ENCODE data around the gene LRP6.
"Not testable (repeated sequence)": the region's sequence is repeated elsewhere in the genome, so short reads cannot be mapped to it uniquely, and the experiment has no call there.

Gene LRP6

GRCh38 chr12:12266873-12267741 lies at the start of gene LRP6:
LRP6 (minus strand) TSS chr12:12267044; CDS start chr12:12266735, 309 bp downstream.
- in situ Hi-C loops (cut with MboI; ENCODE audit: low sequenced_read_pairs): no loop called here

DNA sequence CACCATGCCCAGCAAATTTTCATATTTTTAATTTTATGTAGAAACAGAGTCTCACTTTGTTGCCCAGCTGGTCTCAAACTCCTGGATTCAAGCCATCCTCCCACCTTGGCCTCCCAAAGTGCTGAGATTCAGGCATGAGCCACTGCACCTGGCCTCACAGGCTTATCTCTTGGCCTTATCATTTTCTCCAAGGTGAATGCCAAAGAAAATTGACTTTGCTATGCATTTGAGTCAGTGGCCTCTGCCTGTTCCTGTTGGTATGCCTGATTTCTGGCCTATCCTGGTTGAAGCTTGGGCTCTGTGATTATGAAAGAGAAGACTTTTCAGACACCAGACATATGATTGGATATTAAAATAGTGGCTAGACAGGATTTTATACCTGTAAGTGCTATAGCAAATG lies 49.0 kb upstream of the LRP6 start:
- in situ Hi-C loops (cut with MboI; ENCODE audit: low sequenced_read_pairs): no loop called here

DNA sequence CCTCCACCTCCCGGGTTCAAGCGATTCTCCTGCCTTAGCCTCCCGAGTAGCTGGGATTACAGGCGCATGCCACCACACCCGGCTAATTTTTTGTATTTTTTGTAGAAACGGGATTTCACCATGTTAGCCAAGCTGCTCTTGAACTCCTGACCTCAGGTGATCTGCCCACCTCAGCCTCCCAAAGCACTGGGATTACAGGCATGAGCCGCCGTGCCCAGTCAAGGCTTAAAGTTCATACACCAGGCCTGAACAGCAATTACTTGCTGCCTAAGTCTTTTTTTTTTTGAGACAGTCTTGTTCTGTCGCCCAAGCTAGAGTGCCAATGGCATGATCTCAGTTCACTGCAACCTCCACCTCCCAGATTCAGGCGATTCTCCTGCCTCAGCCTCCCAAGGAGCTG lies 43.9 kb upstream of the LRP6 start:
- in situ Hi-C loops (cut with MboI; ENCODE audit: low sequenced_read_pairs): not testable (repeated sequence)

DNA sequence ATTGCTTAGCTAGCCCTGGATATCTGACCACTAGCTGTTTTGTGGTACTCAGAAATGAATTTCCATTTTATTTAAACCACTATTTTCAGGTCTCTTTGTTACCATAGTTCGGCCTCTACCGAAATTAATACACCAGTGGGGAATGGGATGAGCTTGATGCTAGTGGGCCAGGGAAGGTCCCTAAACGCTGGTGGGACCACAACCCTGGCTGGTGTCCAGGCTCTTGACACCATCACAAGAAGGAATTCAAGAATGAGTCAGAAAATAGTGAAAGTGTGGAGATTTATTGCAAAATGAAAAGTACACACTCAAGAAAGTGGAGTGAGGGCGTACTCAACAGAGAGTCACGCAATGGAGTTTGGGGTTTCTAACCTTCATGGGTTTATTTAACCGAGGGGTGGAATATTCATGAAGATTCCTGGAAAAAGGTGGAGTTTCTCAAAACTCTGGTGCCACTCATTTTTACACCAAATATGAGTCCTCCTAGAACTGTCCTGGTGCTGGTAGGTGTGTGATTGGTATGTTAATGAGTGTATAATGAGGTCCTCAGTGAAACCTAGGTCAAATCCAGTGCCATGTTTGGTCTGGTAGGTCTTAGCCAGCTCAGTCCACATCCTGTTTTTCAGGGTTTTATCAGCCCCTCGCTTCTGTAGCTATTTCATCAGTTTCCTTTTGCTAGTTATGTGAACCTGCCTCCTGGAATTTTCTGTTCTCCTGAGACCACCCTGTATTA lies 38.9 kb upstream of the LRP6 start:
- in situ Hi-C loops (cut with MboI; ENCODE audit: low sequenced_read_pairs): no loop called here

DNA sequence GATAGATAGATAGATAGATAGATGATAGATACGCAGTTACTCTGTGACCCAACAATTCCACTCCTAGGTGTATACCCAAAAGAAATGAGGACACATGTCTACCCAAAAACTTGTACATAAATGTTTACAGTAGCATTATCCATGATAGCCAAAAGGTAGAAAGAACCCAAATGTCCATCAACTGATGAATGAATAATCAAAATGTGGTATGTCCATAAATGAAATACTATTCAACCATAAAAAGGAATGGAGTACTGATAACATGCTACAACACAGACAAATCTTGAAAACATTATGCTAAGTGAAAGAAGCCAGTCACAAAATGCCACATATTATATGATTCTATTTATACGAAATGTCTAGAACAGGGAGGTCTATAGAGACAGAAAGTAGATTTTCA lies 36.1 kb upstream of the LRP6 start:
- in situ Hi-C loops (cut with MboI; ENCODE audit: low sequenced_read_pairs): no loop called here

DNA sequence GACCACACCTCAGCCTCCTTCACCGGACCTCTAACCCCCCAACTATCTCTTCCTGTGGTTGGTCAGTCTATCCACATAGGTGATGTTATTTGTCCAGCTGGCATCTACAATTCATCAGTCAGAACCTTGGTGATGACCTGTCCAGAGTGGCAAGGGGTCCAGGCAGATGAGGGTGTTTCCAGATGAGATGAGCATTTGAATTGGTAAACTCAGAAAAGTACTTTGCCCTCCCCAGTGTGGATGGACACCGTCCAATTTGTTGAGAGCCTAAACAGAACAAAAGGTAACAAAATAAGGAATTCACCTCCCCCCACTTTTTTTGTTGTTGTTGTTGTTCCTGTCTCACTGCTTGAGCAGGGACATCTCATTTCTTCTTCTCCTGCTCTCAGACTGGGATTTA lies 34.3 kb upstream of the LRP6 start:
- in situ Hi-C loops (cut with MboI; ENCODE audit: low sequenced_read_pairs): no loop called here

DNA sequence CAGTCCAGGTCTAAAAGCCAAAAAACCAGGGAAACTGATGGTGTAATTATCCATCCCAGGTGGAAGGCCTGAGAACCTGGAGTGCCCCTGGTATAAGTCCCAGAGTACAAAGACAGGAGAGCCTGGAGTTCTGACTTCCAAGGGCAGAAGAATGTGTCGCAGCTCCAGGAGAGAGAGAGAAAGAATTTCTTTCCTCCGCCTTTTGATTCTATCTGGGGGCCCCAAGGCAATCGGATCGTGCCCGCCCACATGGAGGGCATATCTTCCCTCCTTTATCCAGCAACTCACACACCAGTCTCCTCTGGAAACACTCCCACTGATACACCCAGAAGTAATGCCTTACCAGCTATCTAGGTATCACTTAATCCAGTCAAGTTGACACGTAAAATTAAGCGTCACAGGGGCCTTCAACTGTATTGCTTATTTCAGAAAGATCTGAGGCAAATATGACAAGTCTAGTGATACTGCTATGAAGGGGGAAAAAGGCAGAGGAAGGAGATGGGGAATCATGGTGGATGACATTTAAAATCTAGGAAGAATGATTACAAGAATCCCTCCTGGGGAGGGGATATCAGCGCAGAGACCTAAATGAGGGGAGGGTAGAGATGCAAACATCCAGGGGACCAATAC lies 30.5 kb upstream of the LRP6 start:
- in situ Hi-C loops (cut with MboI; ENCODE audit: low sequenced_read_pairs): no loop called here

DNA sequence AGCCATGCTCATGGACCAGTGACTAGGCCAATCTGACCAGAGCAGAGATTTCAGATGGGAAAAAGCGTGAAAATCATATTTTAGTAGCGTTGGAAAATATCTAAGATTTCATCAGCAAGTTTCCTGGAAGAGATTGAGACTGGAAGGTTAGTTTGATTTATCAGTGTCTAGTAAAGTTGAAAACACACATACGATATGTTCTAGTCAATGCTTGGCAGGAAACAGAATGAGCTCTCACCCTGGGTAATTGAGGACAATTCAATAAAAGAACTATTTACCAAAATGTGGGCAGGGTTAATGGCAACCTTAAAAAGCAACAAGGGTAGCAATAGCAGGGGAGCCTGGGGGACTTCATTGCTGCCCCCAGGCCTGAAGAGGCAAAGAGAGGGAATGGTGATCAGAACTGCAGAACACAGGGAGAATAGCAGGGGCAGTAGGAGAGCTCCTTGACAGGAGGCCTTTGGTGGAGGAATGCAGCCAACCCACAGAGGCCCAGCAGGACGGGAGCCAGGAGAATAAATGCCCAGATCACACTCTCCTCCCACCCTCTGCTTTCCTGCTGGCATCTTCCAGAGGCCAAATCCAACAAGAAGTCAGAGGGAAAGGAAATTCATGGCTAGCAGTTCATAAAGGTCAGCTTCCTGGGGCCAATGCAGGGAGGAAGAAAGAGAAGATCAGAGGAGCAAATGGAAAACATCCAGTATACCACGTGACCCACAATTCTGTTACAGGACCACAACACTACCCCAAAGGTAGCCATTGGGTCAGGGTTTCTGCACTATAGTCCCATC lies 27.6 kb upstream of the LRP6 start:
- in situ Hi-C loops (cut with MboI; ENCODE audit: low sequenced_read_pairs): no loop called here

- in situ Hi-C loops (cut with MboI; ENCODE audit: low sequenced_read_pairs): no loop called here
Observed at GRCh38 chr12:12290206-12290605, 23.4 kb upstream of the LRP6 start.

GRCh38 chr12:12286441-12286840 lies 19.6 kb upstream of the LRP6 start:
- in situ Hi-C loops (cut with MboI; ENCODE audit: low sequenced_read_pairs): no loop called here

- in situ Hi-C loops (cut with MboI; ENCODE audit: low sequenced_read_pairs): no loop called here
Observed at GRCh38 chr12:12282761-12283425, 16.0 kb upstream of the LRP6 start.

GRCh38 chr12:12282202-12282601 lies 15.4 kb upstream of the LRP6 start:
- in situ Hi-C loops (cut with MboI; ENCODE audit: low sequenced_read_pairs): no loop called here

GRCh38 chr12:12281134-12281533 lies 14.3 kb upstream of the LRP6 start:
- in situ Hi-C loops (cut with MboI; ENCODE audit: low sequenced_read_pairs): no loop called here

GRCh38 chr12:12278899-12279298 lies 12.1 kb upstream of the LRP6 start:
- in situ Hi-C loops (cut with MboI; ENCODE audit: low sequenced_read_pairs): no loop called here

DNA sequence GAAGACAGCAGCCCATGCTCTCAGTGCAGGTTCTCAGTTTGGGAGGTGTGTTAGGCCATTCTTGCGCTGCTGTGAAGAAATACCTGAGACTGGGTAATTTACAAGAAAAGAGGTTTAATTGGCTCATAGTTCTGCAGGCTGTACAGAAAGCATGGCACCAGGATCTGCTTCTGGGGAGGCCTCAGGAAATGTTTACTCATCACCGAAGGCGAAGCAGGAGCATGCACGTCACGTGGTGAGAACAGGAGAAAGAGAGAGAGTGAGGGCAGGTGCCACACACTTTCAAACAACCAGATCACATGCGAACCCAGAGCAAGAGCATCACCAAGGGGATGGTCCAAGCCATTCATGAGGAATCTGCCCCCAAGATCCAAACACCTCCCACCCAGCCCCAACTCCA lies 9.0 kb upstream of the LRP6 start:
- in situ Hi-C loops (cut with MboI; ENCODE audit: low sequenced_read_pairs): no loop called here

DNA sequence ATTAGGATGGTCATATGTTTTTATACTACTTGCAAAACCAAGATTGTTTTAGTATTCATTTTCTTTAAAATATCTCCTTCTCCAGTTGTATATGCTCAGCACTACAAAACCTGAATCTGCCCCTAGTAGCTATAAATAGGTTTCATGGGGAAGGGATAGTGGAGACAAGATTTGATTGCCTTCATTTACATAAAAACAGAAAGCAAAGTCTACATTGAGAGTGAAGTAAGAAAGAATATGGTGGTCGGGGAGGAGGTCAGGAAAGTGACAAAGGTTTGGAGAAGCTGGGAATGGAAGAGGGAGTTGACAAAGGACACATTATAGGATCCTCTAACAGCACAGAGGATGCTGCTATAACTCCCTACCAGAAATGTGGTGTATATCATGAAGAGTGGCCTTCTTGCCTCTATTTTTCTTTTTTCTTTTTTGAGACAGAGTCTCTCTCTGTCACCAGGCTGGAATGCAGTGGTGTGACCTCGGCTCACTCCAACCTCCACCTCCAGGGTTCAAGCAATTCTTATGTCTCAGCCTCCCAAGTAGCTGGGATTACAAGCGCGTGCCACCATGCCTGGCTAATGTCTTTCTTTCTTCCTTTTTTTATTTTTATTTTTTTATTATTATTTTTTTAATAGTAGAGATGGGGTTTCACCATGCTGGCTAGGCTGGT lies 6.6 kb upstream of the LRP6 start:
- in situ Hi-C loops (cut with MboI; ENCODE audit: low sequenced_read_pairs): no loop called here

- in situ Hi-C loops (cut with MboI; ENCODE audit: low sequenced_read_pairs): no loop called here
Observed at GRCh38 chr12:12272869-12273268, 6.0 kb upstream of the LRP6 start.

DNA sequence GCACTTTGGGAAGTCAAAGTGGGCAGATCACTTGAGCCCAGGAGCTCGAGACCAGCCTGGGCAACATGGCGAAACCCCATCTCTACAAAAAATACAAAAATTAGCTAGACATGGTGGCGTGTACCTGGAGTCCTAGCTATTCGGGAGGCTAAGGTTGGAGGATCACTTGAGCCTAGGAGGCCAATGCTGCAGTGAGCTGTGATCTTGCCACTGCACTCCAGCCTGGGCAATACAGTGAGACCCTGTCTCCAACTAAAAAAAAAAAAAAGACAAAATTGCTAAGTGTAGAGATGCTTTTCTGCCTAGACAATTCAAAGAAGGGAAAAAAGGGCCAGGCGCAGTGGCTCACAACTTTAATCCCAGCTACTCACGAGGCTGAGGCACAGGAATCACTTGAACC lies 3.4 kb upstream of the LRP6 start:
- in situ Hi-C loops (cut with MboI; ENCODE audit: low sequenced_read_pairs): no loop called here

GRCh38 chr12:12267742-12268200 lies 927 bp upstream of the LRP6 start:
- in situ Hi-C loops (cut with MboI; ENCODE audit: low sequenced_read_pairs): no loop called here

GRCh38 chr12:12266389-12266872 lies 413 bp downstream of the LRP6 start:
- in situ Hi-C loops (cut with MboI; ENCODE audit: low sequenced_read_pairs): no loop called here

Data from HL-60/S4 treated with retinoic acid at 250 ng/mL for 4 days and 3 days (cell line).